Islet of Langerhans (tissue), 1 donor: ENCODE data around the gene RESP18.
A peak's percentile ranks its signal among the peaks of the same experiment; 100 is the strongest.
"Not testable (repeated sequence)": the region's sequence is repeated elsewhere in the genome, so short reads cannot be mapped to it uniquely, and the experiment has no call there.

Experiments used
- FAIRE-seq: peaks from one replicate; lab custom pipeline; 2011; peaks lifted over from hg19 to GRCh38; lab: Jason Lieb, UNC

RESP18 gene

DNA sequence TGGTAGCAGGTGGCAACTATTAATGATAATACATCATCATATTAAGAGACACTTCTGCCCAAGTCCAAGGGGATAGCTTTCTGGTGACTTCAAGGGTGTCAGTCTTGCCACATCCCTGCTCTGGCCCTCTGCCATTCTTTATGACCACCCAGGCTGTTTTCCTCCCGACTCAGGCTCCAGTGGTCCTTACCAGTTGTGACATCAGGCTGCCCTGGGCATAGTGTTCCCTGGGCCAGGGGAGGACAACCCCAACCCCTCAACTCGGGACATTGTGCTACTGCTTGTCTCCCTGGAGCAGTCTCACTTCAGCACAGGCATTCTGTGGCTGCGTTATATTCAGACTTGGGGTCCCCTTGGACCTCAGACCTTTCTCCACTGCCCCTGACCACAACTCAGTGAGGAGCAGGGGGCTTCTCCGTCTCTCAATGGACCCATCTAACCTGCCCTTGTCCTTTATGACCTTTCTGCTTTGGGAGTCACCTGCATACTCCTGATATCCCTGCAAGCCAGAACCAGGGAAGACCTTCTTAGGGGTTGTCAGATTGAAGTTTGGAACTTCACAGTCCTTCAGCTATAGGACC lies 40.5 kb downstream of the RESP18 start:
- FAIRE-seq, result no peak

- no peak for FAIRE-seq
Measured at GRCh38 chr2:219291394-219291793, 41.1 kb downstream of the RESP18 start.

- no peak for FAIRE-seq
Measured at GRCh38 chr2:219290381-219291171, 42.0 kb downstream of the RESP18 start.

- no peak for FAIRE-seq
Measured at GRCh38 chr2:219289537-219290361, 42.8 kb downstream of the RESP18 start.

DNA sequence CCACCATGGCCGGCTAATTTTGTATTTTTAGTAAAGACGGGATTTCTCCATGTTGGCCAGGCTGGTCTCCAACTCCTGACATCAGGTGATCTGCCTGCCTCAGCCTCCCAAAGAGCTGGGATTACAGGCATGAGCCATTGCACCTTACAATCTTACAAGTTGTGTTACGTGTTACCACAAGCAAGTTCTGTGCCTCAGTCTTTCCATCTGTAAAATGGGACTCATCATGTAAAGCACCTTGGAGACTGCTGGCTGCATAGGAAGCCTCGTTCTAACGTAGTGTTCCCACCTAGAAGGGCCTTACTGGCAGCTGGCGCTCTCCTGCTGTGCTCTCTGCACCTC lies 43.4 kb downstream of the RESP18 start:
- FAIRE-seq, result no peak

DNA sequence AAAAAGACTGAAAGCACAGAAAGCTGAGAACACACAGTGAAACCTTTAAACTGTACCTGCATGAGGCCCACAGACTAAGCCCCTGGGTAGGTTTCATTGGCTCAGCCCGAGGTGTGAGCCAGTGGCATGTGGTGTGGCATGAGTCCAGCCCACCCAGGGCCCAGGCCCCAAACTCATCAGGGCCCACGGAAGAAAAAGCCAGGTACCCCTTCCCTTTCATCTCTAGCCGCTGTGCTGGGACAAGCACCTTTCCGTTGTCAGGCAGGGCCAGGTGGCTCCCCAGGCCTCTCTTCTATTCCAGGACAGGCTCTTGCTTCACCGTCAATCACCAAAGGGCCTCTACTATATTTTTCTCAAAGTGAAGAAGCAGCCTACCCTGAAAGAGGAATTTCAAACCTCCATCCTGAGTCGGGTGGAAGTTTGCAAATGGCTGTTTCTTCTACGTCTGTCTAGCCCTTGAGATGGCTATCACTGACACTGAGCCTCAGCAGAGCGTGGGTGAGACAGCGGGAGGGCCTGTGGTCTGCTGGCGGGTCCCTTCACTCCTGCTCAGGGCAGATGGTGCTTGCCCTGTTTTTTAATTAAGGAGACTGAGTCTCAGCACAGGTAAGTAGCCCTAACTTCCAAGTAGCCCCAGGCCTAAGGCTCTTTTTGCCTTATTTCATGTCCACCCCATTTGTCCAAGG lies 44.8 kb downstream of the RESP18 start:
- FAIRE-seq, result no peak

DNA sequence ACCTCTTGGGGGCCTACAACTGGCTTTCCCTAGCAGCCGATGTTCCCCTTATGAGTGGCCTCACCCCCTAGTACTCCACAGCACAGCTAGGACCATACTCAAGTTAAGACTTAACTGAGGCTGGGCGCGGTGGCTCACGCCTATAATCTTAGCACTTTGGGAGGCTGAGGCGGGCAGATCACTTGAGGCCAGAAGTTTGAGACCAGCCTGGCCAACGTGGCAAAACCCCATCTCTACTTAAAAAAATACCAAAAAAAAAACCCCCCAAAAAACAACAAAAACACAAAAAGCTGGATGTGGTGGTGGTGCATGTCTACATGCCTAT lies 45.5 kb downstream of the RESP18 start:
- FAIRE-seq, result not testable (repeated sequence)

DNA sequence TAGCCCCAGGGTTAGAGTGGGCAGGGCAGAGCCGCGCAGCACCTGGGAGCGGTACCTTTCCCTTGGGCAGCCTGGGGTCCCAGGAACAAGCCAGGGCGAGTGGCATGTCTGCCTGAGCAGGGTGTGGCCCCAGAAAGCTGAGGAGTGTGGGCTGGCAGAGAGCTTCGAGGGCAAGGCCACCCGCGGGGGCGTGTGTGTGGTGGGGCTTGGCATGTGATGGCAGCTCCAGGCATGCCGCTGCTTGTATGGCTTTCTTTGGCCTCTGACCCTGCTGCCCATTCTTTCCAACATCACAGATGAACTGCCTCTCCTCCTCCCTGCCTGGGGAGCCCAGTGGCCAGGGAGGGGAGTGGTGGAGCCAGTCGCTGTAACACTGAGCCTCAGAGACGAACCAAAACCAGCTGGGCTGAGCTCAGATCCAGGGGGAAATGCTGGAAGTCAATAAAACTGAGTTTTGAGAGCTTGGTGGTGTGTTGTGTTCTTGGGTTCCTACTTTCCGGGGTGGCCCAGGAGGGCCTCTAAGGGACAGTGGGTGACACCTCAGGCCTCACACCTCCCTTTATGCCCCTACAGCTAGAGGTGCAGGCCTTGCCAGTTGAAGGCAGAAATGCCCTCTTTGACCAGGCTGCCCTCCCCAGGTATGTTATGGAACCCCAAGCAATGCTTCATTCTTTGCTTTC lies 46.0 kb downstream of the RESP18 start:
- FAIRE-seq, result no peak

GRCh38 chr2:219285894-219286425 lies 46.6 kb downstream of the RESP18 start:
- no peak for FAIRE-seq

- no peak for FAIRE-seq
Measured at GRCh38 chr2:219285373-219285735, 47.2 kb downstream of the RESP18 start.

- FAIRE-seq, result no peak
Measured at GRCh38 chr2:219284501-219285372, 47.8 kb downstream of the RESP18 start.

DNA sequence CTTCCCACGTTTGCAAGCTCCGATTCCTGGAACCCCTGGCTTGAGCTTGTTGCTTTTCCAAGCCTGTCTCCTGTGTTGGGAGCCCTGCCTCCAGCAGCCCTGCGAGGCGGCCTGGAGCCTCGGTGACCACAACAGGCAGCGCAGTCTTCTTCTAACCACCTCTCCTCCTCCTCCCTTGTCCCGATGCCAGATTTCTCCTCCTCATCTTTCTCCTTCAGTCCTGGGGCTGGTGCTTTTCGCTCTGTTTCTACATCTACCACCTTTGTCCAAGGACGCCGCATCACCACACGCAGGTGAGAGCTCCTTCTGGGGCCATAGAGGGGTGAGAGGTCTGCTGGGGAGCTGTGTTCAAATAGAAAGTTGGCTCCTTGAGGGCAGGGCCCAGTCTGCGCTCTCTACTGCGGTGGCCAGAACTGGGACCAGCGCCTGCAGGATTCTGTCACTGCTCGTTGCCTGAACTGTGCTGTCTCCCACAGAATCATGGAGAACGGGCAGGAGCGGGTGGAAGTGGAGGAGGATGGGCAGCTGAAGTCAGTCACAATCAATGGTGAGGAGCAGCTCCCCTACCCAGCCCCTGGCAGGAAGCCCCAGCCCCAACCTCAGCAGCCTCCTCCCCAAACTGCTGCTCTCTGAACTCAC lies 49.5 kb downstream of the RESP18 start:
- no peak for FAIRE-seq

DNA sequence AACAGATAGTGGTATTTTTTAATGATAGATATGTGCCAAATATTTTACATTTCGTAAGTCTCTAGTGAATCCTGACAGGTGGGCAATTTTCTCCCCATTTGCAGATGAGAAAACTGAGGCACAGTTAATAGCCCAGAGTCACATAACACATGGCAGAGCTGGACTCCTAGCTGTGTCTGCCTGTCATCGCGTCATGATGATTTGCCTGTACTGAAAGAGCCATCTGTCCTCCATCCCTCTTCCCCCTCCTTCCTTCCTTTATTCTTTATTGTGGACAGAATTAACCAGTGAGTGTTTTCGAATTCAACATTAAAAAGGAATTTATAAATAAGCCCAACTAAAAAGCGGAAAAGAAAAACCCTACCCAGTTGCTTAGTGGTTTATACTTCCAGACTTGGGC lies 50.2 kb downstream of the RESP18 start:
- no peak for FAIRE-seq

- FAIRE-seq, result no peak
Measured at GRCh38 chr2:219281588-219281987, 51.0 kb downstream of the RESP18 start.

- FAIRE-seq, result no peak
Measured at GRCh38 chr2:219280651-219281050, 51.9 kb downstream of the RESP18 start.

GRCh38 chr2:219279916-219280516 lies 52.5 kb downstream of the RESP18 start:
- no peak for FAIRE-seq

- FAIRE-seq, result peak; percentile 49
Measured at GRCh38 chr2:219279151-219279915, 53.2 kb downstream of the RESP18 start, which contains the start of gene DNAJB2. DNAJB2 (plus strand) TSS chr2:219279366; CDS start chr2:219279834, 468 bp downstream.

GRCh38 chr2:219278655-219279150 lies 53.8 kb downstream of the RESP18 start:
- FAIRE-seq, result no peak
